DOHH2 (cell line): ENCODE measurements around the gene SLC27A1.

Experiments used
- CTCF ChIP-seq: fragments of 200-600 bp; sonication (generic); IDR thresholded peaks from one replicate; pipeline ENCODE4 v1.5.1; 2014; ENCODE audit warnings: antibody characterized with exemption, mild to moderate bottlenecking, low read depth, low read length; ENCODE audit not compliant: poor library complexity, severe bottlenecking
- EZH2phosphoT487 ChIP-seq: fragments of 200-600 bp; sonication (generic); IDR thresholded peaks from 2 replicates; pipeline ENCODE4 v1.6.1; 2017; ENCODE audit warnings: borderline replicate concordance, mild to moderate bottlenecking, antibody characterized with exemption, low read length, moderate library complexity, mixed read lengths

- TF ChIP-seq CTCF (no peak), EZH2phosphoT487 (no peak)
Measured at GRCh38 chr19:17510220-17510993, 40.1 kb downstream of the SLC27A1 start.
